Upper lobe of left lung (tissue), 6 donors: Measurements from ENCODE around the gene NUPR1. TPM values are rescaled to one million over a fixed set of nuclear protein-coding genes. Genes with fewer than 3 reads are reported as not detected.

ENCODE experiments used
- ATAC-seq, 2 donors: fragments of 200-7000 bp; cut with Tn5 transposase; one replicate each; pipeline ENCODE4 v1.9.1; 2022; ENCODE audit warnings: mild to moderate bottlenecking in 2 of 2, moderate library complexity in 2 of 2; ENCODE audit not compliant: low FRiP score in 2 of 2
- DNase-seq, 2 donors: peaks; one replicate each; pipeline ENCODE4 v3.0.0-alpha.2; 2019 to 2020
- H3K27ac ChIP-seq, 4 donors: fragments of 200-600 bp; sonication (generic); one replicate each; pipeline ENCODE4 v1.5.1; 2016 to 2019
- H3K27me3 ChIP-seq, 4 donors: fragments of 200-600 bp; sonication (generic); one replicate each; pipeline ENCODE4 v1.5.1; 2017 to 2019
- H3K36me3 ChIP-seq, 4 donors: fragments of 200-600 bp; sonication (generic); one replicate each; pipeline ENCODE4 v1.5.1; 2016 to 2019
- H3K4me1 ChIP-seq, 4 donors: fragments of 200-600 bp; sonication (generic); one replicate each; pipeline ENCODE4 v1.5.1; 2018 to 2019
- H3K4me3 ChIP-seq, 4 donors: fragments of 200-600 bp; sonication (generic); one replicate each; pipeline ENCODE4 v1.5.1; 2017 to 2019; ENCODE audit warnings: mild to moderate bottlenecking in 2 of 4, moderate library complexity in 1 of 4
- H3K9me3 ChIP-seq, 4 donors: fragments of 200-600 bp; sonication (generic); one replicate each; pipeline ENCODE4 v1.5.1; 2018 to 2019
- CTCF ChIP-seq, 6 experiments: fragments of 450-650 bp in 4 of 6; fragments of 200-600 bp in 2 of 6; sonication (generic) in 2 of 6; IDR thresholded peaks; one replicate each; pipeline ENCODE4 v1.5.1; 2016 to 2019; ENCODE audit warnings: antibody characterized with exemption in 6 of 6
- EP300 ChIP-seq, 4 donors: sonication (generic); formaldehyde crosslinking; IDR thresholded peaks; one replicate each; pipeline ENCODE4 v1.5.1; 2017; ENCODE audit warnings: antibody characterized with exemption in 4 of 4, control low read depth in 2 of 4
- POLR2A ChIP-seq, 4 donors: fragments of 450-650 bp; IDR thresholded peaks; one replicate each; pipeline ENCODE4 v1.5.1; 2016 to 2017; ENCODE audit warnings: antibody characterized with exemption in 4 of 4, mild to moderate bottlenecking in 2 of 4
- POLR2AphosphoS5 ChIP-seq, 2 donors: sonication (generic); formaldehyde crosslinking; IDR thresholded peaks; one replicate each; pipeline ENCODE4 v1.5.1; 2017; ENCODE audit warnings: antibody characterized with exemption in 2 of 2
- WGBS, 2 donors: methylation state at CpG; one replicate each; pipeline ENCODE4 v1.1.5; 2017 to 2018; 5-methylcytosine and 5-hydroxymethylcytosine counted together
- total RNA-seq, 6 donors: library from RNA; depleted of rRNA in 4 of 6; stranded (reverse); fragments of >200 nt in 4 of 6; gene quantifications; one replicate each; pipeline versions ENCODE4 v1.1.0 to v1.2.1, GENCODE V29; 2016 to 2021
- donor health status: DM: no; HTN: no; CAD: no; lungs with moderate emphysema.
- donor health status: DM: no; HTN: yes; CAD: no; lungs with severe emphysema.

NUPR1 gene
- total RNA-seq, 6 donors from 2014 or later: 34.1 to 294 (median 119) TPM

DNA sequence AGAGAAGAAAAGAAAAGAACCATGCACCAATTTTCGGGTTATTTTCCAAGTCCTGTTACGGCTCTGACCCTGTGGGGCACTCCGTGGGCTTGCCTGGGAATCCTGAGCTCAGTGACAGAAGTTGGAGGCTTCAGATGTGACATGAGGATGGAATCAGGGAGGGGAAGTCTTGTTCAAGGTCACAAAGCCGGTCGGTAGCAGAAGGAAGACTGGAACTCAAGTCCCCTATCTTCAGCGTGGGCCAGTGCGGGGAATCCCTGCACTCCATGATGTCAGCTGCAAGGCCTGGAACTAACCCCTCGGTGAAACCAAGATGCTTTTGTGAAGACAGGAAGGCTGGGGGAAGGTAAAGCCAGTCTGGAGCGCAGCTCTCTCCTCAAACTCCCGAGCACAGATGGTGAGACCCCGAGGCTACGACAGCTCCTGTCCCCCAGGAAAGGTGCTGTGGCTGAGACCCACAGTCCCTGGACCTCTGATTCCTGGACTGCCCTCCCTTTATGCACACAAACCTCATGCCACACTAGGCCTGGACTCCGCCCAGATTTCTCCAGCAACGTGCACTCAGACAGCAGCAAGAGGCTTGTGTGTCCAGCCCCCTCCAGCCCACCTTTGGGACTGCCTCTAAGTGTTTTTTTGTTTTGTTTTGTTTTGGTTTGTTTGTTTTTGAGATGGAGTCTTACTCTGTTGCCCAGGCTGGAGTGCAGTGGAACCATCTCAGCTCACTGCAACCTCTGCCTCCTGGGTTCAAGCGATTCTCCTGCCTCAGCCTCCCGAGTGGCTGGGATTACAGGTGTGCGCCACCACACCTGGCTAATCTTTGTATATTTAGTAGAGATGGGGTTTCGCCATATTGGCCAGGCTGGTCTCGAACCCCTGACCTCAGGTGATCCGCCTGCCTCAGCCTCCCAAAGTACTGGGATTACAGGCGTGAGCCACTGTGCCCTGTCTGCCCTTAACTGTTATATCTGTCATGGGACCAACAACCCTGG is 26.7 kb downstream of the NUPR1 start:
- Histone ChIP-seq H3K27ac (no peak overlapping the region), H3K9me3 (no peaks in the 10 kb centered on the region), H3K4me1 (peaks cover 0 to 9% (median 3%) of the 10 kb centered on the region in 4 donors), H3K4me3 (no peak overlapping the region), H3K27me3 (no peaks in the 10 kb centered on the region), H3K36me3 (no peaks in the 10 kb centered on the region)
- no peak for DNase-seq
- no peak for ATAC-seq
- 86% methylated on average over 19 to 21 of the region's 21 CpGs for WGBS, 2 donors
- TF ChIP-seq POLR2AphosphoS5 (IDR thresholded peaks at IDR 0.05) (no peak), CTCF (IDR thresholded peaks at IDR 0.05) (no peak), POLR2A (IDR thresholded peaks at IDR 0.05) (no peak), EP300 (IDR thresholded peaks at IDR 0.05) (no peak)

DNA sequence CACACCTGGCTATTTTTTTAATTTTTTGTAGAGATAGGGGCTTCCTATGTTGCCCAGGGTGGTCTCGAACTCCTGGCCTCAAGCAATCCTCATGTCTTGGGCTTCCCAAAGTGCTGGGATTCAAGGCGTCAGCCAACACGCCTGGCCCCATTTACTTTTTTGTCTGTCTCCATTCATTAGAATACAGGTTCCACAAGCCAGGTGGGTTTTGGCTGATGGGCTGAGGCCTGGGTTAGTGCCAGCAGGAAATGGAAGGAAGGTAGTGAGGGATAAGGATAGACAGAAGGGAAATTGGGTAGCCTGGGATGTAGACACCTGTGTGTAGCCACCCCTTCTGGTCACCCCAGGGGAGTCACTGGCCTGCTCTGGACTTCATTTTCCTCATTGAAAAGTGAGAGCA is 27.7 kb downstream of the NUPR1 start:
- H3K36me3 ChIP-seq: no peaks in the 10 kb centered on the region
- TF ChIP-seq POLR2A (IDR thresholded peaks at IDR 0.05) (no peak), EP300 (IDR thresholded peaks at IDR 0.05) (no peak), CTCF (IDR thresholded peaks at IDR 0.05) (no peak), POLR2AphosphoS5 (IDR thresholded peaks at IDR 0.05) (no peak)
- no peak for ATAC-seq
- no peak overlapping the region for H3K4me3 ChIP-seq
- no peaks in the 10 kb centered on the region for H3K9me3 ChIP-seq
- 89 to 97% methylated on average over 3 of the region's 3 CpGs for WGBS, 2 donors
- no peak overlapping the region for H3K27ac ChIP-seq
- no peaks in the 10 kb centered on the region for H3K27me3 ChIP-seq
- H3K4me1 ChIP-seq: peaks cover 0 to 10% (median 3%) of the 10 kb centered on the region in 4 donors
- no peak for DNase-seq

GRCh38 chr16:28505489-28506137 is 33.2 kb downstream of the NUPR1 start:
- Histone ChIP-seq H3K4me1 (peaks cover 0 to 10% (median 3%) of the 10 kb centered on the region in 4 donors), H3K27ac (peak overlapping the region in 1 of 4 donors; percentile 56), H3K9me3 (no peaks in the 10 kb centered on the region), H3K27me3 (no peaks in the 10 kb centered on the region), H3K4me3 (no peak overlapping the region), H3K36me3 (no peaks in the 10 kb centered on the region)
- ATAC-seq (no peak), DNase-seq (no peak)
- TF ChIP-seq POLR2AphosphoS5 (IDR thresholded peaks at IDR 0.05) (no peak), POLR2A (IDR thresholded peaks at IDR 0.05) (no peak), CTCF (IDR thresholded peaks at IDR 0.05) (no peak), EP300 (IDR thresholded peaks at IDR 0.05) (no peak)
- 61% methylated on average over 13 to 14 of the region's 14 CpGs for WGBS, 2 donors

DNA sequence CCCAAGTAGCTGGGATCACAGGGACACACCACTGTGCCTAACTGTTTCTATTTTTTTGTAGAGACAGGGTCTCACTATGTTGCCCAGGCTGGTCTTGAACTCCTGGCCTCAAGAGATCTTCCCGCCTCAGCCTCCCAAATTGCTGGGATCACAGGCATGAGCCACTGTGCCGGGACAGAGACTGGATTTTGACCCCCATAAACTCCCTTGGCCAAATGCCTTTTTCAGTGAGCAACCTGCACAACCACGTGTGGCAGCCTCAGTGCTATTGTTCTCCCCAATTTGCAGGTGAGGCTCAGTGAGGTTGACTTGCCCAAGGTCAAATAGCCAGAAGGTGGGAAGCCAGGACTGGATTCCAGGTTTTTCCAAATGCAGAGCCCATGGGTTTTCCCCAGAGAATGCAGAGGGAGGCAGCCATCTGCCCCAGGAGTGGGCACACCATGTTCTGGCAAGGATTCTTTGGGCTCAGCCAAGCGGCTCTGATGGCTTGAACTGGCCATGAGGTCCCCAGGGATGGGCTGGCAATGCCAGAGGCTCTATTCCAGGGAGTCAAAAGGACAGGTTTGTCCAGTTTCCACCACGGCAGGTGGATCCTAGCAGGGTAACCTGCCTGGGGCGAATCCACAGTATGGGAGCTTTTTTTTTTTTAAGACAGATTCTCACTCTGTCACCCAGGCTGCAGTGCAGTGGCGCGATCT is 33.9 kb downstream of the NUPR1 start:
- ATAC-seq (no peak), DNase-seq (no peak)
- no peaks in the 10 kb centered on the region for H3K9me3 ChIP-seq
- WGBS, 2 donors: 78 to 89% methylated on average over 8 of the region's 8 CpGs
- H3K4me1 ChIP-seq: peaks cover 0 to 10% (median 3%) of the 10 kb centered on the region in 4 donors
- no peak for TF ChIP-seq CTCF (IDR thresholded peaks at IDR 0.05)
- no peak for TF ChIP-seq POLR2A (IDR thresholded peaks at IDR 0.05)
- TF ChIP-seq EP300 (IDR thresholded peaks at IDR 0.05): no peak
- TF ChIP-seq POLR2AphosphoS5 (IDR thresholded peaks at IDR 0.05): no peak
- no peak overlapping the region for H3K4me3 ChIP-seq
- H3K36me3 ChIP-seq: no peaks in the 10 kb centered on the region
- H3K27ac ChIP-seq: no peak overlapping the region
- H3K27me3 ChIP-seq: no peaks in the 10 kb centered on the region
